Activated CD8-positive, alpha-beta memory T cell treated with anti-CD3 and anti-CD28 coated beads for 4 hours (primary cell): ENCODE measurements around the gene PHRF1.
"Not testable (repeated sequence)": the region's sequence is repeated elsewhere in the genome, so short reads cannot be mapped to it uniquely, and the experiment has no call there.

ENCODE experiments used
- DNase-seq, 2 donors: peaks; one replicate each; pipeline ENCODE4 v3.0.0-alpha.2; 2020; ENCODE audit warnings: low read depth in 2 of 2

The PHRF1 gene

DNA sequence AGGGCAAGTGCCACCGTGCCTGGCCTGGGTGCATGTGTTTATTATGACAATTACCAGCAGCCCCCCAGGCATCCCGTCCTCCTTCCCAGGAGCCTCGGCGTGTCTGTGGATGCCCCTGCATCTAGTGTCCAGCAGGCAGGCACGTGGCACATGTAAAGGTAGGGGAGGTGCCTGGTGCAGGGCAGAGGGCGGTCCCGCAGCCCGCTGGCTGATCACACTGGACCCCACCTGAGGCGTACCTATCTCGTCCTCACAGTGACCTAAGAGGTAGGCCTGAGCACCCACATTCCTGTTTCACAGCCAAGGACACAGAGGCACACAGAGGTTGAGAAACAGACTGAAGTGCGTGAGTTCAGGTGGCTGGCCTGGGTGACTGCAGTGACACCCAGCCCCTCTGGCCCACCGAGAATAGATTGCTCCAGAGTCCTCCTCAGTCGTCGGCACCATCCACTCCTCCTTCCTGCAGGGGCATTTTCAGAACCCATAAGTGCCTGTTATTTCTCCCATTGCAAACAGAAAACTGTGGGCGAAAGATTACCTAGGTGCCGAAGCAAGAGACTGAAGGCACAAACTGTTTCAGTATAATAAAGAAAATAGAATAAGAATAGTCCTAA, 3.0 kb upstream of the PHRF1 start:
- DNase-seq = no peak

GRCh38 chr11:574031-574570, 2.2 kb upstream of the PHRF1 start:
- not testable (repeated sequence) for DNase-seq

DNA sequence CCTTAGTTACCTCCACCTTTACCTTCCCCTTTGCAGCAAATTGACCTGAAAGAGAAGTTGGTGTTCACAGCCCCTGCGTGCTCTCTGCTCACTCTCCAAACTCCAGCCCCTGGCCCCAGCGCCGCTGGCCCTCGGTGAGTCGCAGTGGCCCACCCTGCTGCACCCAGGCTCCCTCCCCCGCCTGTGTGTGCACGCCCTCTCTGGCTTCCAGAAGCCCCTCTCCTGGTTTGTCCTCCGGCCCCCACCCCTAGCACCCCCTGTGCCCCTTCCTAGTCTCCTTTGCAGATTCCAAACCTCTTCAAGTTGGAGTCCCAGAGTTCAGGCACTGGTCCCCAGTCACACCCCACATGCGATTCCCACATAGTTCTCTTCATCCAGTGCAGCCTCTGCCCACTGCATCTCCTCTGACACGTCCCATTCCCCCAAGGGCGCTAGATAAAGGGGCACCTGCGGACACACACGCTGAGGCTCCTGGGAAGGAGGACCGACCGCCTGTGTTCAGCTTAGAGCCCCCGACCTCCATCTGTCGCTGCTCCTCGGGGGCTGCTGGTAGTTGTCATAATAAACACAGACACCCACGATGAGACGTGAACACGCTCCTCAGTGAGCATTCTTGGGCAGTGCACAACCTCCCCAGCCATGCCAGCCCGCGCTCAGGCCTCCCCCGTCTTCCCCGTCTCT, 1.5 kb upstream of the PHRF1 start:
- DNase-seq = no peak

DNA sequence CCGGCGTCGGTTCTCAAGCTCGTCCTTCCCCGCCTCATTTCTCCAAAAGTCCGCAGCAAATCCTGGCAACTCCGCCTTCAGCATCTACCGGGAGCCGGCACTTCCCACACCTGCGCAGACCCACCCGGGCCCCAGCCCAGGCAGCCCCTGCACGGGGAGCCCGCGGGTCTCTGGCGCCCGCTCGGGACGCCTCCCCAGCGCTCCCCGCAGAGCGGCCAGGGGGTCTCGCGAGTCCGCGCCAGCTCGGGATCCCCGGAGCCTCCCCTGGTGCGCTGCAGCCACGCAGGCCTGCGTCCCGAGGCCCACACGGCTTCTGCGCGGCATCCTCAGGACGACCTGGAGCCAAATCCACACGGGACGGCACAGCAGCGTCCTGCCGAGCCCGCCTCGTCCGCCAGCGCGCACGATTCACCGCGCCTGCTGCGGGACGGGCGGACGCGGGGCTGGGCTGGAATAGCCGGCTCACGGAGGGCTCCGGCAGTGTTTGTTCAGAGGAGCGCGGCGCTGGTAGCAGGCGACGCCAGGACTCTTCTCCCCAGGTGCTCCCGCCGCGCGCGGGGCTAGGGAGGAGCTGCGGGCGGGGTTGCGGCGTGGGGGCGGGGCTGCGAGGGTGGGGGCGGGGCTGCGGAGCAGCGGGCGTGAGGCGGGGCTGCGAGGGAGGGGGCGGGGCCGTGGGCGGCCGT, 816 bp upstream of the PHRF1 start:
- no peak for DNase-seq

GRCh38 chr11:576811-577610, 741 bp downstream of the PHRF1 start:
- DNase-seq = no peak

DNA sequence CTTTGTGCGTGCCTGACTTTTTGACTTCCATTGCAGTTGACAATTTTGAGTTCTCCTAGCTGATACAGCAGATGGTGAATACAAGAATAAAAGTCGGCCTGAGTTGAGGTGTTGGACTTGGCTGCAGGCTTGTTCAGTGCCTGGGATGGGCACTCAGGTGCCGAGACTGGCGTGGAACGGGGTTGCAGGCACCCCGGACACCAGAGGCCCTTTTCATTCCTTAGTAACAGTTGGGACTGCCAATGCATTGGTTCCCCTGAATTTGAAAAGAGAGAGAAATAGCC, 1.3 kb downstream of the PHRF1 start:
- no peak for DNase-seq

- no peak for DNase-seq
These were observed 2.2 kb downstream of the PHRF1 start for GRCh38 chr11:578276-579035.

DNA sequence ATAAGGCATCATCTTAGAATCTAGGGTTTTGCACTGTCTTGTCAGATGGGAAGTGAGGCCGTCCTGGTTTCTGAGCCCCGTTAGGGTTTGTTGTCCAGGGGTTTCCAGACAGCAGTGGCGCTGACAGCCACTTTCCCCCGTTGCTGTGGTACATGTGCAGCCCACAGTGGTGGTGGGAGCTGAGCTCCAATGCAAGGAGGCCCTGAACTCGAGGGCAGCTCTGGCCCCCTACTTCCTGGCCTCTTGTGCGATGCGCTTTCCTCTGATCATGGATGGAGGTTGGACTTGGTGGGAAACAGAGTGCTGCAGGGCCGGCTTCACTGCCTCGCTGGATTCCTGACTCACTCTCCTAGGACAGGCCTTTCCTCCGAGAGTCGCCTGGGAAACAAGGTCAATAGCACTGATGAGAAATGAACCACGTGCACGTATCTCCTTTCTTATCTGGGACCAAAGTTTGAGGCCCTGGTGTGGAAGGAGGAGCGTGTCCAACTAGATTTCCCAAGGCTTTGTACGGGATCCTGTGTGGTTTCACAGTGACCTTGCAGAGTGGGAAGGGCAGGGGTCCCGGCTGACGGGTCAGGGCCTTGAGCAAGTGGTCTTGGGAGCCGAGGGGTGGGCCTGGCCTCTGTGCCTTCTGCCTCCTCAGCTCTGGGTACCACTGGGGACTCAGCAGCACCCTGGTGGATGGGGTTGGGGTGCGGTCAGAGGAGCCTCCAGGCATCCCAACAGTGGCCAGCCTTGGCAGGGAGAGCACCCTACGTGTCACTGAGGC, 3.7 kb downstream of the PHRF1 start:
- no peak for DNase-seq

DNA sequence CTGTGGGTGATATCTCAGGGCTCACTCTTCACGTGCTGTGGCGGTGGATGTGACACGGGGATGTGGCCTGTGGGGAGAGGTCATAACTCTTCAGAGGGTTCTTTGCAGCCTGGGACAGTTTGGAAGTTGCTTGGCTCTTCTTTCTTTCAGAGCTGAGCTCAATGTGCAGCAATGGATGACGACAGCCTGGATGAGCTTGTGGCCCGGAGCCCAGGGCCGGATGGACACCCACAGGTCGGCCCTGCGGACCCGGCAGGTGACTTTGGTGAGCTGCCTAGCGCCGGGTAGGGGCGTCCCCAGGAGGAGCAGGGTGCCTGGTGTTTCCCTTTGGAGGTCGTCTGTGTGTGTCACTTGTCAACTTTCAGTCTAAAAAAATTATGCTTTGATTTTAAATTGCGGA, 5.1 kb downstream of the PHRF1 start:
- no peak for DNase-seq

DNA sequence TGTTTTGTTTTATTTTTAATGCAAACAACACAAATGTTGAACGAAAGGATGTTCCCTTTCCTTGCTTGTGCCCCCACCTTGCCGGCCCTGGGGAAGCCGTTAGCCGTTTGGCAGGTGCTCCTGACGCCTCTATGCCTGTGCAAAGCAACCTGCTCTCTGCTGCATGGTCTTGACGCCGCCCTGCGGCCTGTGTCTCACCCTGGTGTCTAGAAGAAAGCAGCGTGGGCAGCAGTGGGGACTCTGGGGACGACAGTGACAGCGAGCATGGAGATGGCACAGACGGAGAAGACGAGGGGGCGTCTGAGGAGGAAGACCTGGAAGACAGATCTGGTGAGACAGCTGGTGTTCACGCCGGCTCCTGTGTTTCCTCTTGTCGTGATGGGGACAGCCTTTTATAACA, 5.5 kb downstream of the PHRF1 start:
- DNase-seq = no peak

DNA sequence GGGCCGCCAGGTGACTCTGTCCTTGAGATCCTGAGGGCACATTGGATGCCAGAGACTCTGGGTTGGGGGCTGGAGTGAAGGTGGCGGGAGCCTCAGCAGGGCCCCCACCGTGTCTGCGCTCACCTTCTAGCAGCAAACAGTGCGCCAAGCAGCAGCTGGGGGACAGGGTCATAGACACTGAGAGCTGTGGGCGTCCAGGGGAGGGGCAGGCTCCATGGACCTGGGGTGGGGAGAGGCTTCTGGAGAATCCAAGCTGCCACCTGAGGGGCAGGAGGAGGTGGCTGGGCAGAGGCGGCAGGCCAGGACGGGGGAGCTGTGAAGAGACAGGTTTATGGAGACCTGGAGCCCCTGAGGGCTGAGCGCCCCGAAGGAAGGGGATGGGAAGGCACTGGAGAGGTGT, 8.0 kb downstream of the PHRF1 start:
- no peak for DNase-seq

DNA sequence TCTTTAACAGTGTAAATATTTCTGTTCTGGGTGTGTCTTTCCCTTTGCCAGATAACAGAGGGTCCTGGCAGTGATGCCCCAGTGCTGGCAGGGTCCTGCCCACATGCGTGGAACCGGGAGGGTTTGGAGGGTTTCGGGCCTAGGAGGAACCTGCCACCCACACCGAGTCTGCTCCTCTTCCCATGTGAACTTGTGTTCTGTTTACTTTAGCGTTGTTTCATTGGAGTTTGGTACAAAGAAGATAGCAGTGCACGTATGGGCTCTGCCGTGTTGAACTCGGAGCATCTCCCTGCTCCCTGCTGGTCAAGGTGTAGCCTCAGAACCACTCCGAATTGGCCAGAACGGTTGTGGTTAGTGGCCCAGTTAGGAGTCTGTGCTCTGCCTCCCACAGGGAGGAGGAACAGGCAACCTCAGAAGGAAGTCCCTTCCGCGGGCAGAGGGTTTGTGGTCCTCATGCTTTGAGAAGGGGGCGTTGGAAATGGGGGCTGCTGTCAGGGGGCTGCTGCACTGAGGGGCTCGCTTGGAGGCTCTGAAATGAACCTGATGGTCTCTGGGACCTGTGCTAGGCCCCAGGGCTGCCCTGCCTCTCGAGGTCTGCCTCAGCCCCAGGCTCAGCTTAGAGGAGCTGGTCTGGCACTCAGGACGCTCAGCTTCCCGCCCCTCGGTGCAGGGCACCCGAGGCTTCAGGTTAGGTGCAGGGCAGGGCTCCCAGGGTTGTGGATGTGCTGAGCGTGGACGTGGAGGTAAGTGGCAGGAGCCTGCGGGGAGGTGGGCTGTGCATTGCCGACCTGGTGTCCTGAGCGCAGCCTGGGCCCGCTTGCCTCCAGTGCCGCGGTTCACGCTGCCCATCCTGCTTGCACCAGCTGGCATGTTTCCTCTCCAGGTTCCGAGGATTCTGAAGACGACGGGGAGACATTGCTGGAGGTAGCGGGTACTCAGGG, 10.4 kb downstream of the PHRF1 start:
- DNase-seq = no peak

DNA sequence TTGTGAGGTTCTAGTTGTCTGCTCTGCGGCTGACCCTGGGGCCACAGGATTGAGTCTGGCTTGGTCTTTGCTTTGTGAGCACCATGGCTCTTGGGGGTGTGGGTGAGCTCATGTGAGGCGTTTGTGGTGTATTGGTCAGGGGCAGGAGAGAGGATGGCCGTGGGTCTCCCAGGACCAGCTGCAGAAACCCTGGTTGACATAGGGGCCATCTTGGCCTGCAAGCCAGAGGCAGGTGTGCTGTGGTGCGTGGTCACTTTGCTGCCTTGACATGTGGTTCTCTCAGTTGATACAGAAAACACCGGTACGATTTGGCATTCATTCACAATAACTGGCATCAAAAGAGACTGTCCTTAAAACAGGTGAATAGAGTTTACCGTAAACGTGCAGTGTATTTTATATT, 11.3 kb downstream of the PHRF1 start:
- no peak for DNase-seq

GRCh38 chr11:587978-588380, 11.7 kb downstream of the PHRF1 start:
- DNase-seq = peak; percentile 50 to 52

DNA sequence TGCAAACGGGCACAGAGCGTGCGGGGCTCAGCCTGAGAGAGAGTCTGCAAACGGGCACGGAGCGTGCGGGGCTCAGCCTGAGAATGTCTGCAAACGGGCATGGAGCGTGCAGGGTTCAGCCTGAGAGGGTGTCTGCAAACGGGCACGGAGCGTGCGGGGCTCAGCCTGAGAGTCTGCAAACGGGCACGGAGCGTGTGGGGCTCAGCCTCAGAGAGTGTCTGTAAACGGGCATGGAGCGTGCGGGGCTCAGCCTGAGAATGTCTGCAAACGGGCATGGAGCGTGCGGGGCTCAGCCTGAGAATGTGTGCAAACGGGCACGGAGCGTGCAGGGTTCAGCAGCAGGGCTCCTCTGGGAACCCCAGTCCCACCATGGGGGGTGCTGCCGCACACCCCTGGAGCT, 13.5 kb downstream of the PHRF1 start:
- DNase-seq = no peak

- DNase-seq = no peak
These were observed 14.7 kb downstream of the PHRF1 start for GRCh38 chr11:590997-591396.

- no peak for DNase-seq
These were observed 16.2 kb downstream of the PHRF1 start for GRCh38 chr11:592501-592900.

DNA sequence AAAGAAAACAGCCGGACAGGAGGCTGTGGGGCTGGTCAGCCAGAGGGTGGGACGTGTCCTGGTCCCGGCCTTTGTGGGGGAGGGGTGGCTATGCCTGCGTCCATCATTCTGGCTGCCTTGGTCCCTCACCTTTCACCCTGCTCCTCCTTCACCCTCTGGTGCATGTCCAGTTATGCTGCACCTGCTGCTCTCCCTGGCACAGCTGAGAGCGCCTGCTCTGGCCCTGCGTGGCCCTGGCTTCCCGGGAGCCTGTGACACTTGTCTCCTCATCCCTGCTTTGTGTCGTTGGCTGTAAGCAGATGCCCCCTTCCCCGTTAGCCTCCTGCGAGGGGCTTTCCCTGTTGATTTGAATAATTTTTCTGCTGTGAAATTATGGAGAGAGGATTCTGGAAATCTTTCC, 16.6 kb downstream of the PHRF1 start:
- DNase-seq = no peak

DNA sequence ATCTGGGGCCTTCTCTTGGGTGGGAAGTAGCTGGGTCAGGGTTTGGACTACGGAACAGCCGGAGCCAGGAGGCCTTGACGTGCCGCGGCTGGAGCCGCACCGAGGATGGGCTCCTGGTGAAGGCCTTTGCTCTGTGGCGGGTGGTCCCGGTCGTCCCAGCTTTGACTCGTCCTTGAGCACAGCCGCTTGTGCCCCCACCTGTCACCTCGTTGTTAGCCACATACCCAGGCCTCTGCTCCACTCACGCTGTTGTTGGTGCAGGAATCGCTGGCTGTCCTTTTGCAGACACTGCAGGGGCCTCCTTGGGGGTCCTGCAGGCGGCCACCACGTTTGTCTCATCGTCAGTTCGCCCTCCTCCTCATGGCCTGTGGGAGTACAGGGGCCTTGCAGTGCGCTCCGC, 17.1 kb downstream of the PHRF1 start:
- DNase-seq = no peak

GRCh38 chr11:595400-595799, 19.1 kb downstream of the PHRF1 start:
- no peak for DNase-seq
